ENCODE data around the gene HDAC4.

HDAC4 gene

DNA sequence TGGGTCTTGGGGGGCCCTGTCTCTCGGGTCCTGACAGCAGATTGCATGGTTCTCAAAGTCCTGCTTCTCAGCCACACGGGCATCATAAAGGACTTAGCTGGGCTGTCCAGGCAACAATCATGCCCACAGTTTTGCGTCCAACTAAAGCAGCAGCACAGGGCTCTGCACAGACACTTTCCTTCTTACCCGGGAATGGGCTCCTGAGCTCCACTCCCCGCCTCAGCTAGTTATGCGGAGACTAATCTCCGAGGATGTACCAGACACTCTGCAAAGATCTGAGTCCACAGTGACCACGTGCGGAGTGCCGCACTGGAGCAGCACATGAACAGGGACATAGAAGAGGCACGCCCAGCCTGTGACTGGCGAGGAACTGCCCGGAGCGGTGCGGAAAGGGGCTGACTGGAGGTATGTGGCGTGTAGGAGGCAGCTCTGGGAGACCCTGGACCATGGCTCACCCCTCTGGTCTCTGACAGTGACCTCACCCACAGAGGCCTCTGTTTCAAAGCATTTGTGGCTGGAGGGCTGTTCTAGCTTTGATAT, 270.0 kb downstream of the HDAC4 start:
- no peak for DNase-seq

DNA sequence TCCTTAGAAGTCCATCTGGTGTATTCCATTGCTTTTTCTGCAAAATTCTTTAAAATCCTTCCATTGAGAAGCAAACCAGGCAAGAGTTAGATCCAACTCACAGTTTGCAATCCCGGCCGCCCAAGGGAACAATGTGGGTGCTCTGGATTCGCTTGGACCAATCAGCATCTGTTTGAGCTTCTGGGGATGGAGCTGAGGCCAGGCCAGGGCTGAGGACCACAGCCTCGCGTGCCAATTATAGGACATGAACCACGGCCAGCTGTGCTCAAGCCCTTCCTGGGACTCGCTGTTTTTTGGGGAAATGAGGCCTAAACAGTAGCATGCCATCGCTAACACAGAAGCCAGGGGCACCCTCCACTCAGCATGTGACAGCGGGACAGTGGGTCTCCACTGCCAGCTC, 270.8 kb downstream of the HDAC4 start:
- DNase-seq: no peak

DNA sequence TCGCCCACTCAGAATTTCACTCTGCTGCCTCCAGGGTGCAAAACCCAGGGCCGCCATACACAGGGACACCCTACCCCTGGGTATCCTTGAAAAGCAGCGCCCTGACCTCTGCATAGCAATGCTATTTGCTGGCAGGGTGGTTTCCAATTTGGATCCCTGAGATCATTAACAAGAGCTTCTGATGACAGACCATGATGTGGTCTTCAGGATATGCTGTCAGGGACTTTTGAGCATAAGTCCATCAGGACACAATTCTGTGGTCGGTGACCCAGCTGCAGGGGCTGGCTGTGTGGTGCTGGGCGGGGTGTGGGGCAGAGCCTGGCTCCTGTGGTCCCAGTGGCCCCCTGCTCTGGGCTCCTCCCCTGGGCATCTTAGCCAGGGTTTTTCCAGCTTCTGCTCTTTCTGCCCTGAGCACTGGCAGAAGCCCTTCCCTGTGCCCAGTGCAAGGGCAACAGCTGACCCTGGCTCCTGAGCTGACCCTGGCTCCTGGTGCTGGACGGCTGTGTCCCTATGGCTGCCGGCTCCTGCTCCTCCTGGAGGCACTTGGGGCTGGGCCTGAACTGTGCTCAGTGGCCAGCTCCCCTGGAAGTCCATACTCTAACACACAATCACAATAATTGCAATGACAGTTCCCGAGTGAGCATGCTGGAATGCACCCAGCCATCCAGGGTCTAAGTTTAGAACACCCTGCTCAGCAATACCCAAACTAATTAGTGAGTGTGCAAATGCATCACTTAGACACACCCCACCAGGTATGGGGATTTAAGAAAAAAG, 271.5 kb downstream of the HDAC4 start:
- no peak for DNase-seq

DNA sequence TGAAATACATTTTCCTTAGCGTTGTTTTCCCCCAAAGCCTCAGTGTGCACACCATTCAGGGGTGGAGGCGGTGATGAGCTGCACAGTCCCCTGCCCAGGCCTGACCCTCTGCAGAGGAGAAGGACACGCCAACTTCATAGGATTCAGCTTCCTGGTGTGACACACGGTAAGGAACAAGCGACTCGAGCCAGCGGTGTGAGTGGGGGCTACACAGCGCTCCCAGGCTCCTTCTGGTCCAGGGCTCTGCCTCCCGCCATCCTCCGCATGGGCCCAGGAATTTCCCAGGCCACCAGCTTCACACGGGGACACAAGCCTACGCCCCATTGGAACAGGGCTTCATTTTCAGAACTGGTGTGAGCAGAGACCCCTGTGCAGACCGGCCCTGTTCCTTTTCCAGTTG, 272.1 kb downstream of the HDAC4 start:
- DNase-seq: no peak

DNA sequence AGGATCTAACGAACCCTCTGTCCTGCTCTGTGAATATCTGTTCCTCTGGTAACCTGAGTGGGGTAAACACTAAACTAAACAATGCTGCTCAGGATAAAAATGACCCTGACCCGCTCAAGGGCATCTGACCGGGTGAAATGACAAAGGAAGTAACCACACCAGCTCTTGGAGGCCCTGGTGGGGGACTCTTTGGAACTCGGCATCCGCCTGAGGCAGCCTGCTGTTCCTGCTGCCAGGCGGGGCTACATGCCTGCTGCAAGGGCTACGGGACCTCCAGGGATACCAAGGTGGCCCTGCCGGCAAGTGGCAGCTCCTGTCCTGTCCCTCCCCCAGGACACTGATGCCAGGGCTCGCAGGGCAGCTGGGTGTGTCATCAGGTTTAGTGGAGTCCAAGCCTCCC, 273.3 kb downstream of the HDAC4 start:
- DNase-seq: no peak

DNA sequence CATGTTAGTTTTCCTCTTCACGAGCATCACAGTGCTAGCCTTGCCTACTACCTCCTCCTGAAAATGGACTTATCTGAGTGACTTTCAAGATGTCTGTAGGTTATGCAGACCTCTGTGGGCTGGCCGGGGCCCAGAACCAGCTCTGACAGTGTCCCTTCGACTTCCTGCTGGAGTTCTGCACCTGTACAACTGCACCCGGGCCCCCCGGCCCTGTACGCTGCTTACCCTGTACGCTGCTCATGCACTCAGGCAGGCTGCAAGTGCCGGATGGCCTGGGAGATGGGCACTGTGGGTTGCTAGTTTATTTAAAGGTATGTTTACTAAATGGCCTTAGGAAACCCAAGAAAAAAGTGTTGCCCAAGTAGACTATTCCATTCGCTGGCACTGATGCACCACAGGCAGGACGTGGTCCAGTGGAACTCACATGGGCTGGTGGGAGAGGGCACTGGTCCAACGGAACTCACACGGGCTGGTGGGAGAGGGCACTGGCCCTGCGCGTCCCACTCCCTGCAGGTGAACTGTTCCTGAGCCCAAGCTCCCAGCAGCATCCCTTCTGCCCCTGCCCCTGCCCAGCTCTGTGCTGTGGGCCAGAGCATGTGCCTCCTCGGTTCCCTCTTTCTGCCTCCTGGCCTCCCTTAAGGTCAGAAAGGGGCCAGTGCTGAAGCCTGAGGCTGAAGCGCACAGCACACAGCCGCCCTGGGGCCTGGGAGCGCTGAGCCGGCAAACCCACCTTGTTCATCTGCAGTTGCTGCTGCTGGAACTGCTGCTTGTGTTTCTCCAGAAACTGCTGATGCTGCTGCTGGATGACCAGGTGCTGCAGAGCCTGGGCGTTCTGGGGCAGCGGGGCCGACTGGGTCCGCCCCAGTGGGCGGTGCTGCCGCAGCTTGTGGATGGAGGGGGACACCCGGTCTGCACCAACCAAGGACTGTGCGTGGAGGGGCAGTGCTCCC, 274.8 kb downstream of the HDAC4 start:
- DNase-seq: no peak

DNA sequence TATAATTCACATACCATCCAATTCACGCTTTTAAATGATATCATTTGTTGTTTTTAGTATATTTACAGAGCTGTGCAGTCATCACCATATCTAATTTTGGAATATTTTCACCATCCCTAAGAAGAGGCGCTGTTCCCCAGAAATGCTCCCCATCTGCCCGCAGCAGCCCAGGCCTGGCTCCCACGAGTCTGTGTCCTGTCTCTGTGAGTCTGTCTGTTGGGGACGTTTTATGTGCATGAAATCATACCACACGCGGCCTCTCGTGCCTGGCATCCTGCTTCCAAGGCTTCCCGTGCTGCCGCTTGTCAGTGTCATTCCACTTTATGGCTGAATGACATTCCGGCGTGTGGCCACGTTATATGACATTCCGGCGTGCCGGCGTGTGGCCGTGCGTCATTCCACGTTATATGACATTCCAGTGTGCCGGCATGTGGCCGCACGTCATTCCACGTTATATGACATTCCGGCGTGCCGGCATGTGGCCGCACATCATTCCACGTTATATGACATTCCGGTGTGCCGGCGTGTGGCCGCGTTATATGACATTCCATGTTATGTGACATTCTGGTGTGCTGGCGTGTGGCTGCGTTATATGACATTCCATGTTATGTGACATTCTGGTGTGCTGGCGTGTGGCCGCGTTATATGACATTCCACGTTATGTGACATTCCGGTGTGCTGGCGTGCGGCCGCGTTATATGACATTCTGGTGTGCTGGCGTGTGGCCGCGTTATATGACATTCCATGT, 276.5 kb downstream of the HDAC4 start:
- DNase-seq: no peak

DNA sequence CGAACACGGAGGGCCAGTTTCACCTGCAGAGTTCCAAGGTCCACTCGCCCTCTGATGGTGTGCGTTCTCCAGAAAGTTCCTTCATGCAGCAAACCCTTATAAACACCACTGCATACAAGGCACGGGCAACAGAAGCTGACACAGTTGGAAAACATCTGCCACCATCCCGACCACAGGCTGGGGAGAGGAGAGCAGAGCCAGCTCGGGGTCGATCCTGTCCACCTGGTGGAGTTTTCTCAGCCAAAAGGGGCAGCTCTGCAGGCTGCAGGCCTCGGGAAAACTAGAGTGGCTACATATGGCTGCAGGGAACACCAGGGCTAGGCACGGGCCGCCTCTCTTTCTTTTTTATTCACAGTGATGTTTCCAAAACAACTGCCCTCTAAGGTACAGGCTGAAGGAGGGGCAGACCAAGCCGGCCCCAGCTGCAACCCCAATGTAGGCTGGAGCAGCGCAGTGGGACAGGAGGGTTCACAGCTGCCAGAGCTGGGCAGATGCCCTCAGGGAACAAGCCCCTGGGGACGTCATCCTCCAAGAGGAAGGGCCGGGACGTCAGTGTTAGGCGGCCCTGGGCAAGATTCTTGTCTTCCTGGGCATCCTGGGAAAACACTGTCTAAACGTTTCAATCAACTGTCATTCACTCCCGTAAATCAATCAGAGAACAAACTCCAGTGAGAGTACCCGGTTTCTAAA, 278.3 kb downstream of the HDAC4 start:
- DNase-seq: no peak

DNA sequence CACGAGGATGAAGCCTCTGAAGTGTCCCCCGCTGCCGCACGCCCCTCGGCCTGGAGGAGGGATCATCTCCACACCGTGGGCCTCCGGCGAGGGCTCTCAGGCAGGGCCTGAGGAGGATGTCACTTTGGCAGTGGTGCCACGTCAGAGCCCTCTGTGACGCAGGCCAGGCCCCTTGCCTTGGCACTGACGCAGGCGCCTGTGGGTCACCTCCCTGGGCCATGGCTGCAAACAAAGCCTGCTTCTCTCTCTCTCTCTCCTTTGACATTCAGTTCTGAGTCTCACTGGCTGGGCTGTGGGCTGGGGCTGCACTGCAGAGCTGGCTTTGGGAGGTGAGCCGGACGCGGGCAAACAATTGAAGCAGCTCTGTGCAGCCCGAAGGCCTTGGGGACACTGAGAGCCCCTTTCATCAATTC, 279.2 kb downstream of the HDAC4 start:
- no peak for DNase-seq

DNA sequence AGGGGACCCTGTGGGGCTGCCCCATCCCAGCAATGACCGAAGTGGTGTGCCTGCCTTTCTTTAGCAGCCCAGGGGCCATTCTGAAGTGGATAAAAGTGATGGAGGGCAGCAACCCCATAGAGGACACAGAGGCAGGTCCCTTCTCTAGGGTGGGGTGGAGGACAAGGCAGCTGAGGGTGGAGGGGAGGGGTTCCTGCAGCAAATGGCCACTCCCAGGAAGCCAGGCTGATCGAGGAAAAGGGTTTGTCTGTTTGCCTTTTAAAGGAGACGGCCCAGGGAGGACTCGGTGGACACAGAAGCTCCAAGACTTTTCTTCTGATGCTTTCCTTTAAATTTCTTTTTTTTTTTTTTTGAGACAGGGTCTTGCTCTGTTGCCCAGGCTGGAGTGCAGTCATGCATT, 280.2 kb downstream of the HDAC4 start:
- DNase-seq: no peak

DNA sequence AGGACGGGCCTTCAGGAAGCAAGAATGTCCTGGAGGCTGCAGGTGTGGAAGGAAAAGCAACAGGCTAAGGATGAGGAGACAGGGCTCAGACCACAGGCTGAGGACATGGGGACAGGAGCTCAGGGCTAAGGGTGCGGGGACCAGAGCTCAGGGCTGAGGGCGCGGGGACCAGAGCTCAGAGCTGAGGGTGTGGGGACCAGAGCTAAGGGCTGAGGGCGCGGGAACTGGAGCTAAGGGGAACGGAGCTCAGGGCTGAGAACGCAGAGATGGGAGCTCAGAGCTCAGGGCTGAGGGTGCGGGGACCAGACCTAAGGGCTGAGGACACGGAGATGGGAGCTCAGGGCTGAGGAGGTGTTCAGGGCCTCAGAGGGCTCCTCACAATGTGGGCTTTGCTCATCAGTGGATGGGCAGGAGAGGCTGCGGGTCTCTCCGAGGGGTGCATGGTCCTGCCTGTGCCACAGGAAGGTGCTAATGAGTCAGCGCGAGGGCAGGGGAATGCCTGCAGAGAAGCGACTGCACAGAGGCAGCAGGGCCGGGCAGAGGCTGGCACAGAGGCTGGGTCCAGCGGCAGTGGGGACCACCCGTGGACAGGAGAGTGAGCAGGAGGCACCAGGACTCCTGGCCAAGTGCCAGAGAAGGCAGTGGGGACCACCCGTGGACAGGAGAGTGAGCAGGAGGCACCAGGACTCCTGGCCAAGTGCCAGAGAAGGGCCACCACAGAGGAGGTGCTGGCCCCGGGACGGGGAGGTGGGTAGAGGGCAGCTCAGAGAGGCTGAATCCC, 281.3 kb downstream of the HDAC4 start:
- no peak for DNase-seq

DNA sequence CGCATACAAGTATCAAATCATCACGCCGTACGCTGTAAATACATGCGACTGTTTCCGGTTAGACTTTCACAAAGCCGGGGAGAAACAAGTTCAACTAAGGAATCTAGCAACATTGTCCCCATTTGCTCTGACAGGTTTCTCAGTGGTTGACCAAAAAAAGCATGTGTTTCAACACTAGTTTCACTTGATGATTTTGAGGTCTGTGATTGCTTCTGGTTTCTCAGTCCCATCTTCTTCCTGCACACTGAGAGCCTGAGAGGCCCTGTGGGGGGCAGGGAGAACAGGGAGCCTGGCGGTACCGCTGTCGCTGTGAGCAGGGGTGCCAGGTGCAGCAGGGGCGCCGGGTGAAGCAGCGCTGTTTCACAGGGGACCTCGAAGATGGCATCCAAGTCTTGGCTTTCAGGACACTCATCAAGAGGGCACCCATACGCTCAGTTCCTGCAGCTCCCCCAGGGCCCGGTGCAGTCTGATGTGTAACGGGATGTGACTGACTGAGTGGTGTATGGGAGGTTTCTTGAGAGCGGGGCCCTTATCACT, 282.1 kb downstream of the HDAC4 start:
- no peak for DNase-seq

DNA sequence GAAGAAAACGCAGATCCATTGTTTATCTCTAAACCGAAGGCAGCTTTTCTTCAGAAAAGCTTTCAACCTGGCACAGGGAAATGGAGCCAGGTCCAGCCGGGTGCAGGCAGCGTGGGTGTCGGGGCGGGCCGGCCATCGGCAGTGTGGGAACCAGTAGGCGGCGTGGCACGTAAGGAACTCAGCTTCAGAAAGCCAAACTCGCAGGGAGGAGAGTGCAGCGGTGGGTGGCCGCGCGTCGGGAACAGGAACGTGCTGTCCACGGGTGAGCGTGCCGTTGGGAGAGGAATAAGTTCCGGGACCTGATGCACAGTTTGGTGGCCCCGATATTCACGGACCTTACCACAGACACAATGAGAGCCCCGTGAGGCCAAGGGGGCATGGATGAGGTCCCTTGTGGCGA, 282.6 kb downstream of the HDAC4 start:
- no peak for DNase-seq

DNA sequence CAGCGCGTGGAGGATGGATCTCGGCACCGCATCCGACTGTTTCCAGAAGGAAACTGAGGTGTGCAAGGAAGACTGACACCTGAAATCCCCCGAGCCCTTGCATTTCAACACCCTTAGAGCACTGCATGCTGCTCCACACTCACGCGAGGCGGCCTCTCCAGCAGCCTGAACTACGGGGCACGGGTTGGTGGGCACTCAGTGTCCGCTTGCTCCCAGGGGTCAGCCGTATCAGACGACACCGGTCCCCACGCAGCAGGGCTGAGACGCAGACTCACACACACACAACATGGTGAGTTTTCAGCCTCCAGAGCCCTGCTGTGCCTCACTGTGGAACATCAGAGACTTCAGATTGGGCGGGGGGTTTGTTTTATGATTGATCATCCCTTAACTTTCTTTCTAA, 283.0 kb downstream of the HDAC4 start:
- DNase-seq: no peak

DNA sequence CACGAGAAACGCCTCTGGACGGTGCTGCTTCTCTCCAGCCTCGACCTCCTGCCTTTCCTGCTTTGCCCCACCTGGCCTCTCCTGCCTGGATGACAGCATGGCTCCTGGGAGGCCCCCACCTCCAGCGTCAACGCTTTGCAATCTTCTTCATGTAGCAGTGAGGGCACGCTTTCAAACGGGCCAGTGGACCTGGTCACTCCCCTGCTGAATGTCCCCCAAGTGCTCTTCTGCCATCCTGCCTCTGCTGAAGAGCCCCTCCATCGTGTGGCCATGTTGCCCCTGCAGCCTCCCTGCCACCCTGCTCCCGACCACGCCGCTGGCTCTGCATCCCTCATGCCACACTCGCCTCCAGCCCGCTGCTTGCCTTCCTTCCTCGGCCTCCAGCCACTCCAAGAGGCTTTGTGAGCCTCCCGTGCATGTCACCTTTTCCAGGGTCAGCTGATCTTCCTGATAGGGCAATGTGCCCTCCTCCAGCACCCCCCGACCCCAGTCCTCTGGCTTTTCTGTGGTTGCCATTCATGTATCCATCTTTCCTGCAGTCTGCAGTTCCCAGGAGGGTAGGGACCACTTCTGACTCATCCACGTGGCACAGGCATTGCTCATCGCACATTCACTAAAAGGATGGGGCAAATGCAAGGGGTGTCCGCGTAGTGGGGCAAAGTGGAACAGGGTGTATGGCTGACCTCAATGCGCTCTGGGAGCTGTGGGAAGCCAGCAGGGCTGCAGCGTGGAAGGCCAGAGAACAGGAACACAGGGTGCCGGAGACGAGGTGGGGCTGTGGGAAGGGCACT, 284.2 kb downstream of the HDAC4 start:
- DNase-seq: no peak

DNA sequence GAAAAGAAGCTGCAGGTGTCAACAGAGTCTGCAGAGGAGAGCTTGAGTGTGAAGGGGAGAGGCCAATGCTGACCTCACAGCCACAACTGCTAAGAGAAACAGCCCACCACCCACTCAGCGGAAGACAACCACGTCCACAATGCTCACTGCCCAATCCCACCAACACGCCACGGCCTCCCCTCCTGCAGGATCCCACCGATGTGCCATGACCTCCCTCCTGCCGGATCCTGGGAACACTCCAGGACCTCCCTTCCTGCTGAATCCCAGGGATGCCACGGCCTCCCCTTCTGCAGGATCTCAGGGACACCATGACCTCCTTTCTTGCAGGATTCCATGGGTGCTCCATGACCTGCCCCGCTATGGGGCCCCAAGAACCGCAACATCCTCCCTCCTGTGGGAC, 285.2 kb downstream of the HDAC4 start:
- no peak for DNase-seq

DNA sequence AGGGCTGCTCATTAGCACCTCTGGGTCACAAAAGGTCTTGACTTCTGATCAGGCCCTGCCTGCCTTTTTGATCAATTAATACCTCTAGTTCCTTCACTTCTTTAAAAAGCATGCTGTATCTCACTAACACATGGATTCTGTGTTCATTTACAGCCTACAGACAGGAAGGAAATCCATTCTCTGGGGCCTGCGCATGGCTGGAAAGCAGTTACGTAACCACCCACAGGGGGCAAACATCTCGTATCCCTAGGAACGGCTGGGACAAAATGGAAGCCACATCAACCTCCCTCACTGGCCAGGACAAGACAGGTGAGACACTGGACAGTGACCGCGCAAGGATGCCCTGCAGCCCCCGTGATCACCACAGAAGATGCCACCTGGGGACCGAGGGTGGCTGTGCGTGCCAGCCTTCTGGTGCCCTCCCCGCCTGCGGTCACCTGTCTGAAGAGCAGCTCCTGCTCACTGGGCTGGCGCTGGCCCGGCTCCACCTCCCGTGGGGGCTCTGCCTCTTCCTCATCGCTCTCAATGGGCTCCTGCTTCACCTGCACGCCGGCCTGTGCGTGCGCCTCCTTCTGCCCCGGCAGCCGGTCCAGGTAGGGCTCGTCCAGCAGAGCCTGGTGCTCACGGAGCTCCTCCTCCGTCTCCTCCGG, 286.1 kb downstream of the HDAC4 start:
- no peak for DNase-seq

DNA sequence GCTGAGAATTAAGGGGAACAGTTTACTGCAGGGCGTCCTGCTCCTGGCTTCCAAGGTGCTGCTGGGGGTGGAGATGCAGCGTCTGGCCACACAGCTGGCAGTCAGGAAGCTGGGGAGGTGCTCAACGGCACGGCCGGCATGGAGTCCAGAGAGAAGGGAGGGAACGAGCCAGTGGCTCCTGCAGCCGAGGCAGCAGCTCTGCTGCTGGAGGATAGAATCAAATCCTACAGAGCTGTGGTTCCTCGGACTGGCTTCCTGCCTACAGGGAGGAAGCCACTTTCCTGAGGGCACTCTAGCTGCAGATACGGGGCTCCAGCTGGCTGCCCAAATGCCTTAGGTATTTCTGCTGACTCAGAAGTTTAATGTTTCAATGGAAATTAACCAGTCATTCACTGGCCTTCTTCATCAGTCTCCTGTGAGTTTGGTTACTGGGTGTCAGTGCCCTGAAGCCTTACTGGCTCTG, 286.7 kb downstream of the HDAC4 start:
- peak in 1 of 2 experiments; percentile 36 for DNase-seq

DNA sequence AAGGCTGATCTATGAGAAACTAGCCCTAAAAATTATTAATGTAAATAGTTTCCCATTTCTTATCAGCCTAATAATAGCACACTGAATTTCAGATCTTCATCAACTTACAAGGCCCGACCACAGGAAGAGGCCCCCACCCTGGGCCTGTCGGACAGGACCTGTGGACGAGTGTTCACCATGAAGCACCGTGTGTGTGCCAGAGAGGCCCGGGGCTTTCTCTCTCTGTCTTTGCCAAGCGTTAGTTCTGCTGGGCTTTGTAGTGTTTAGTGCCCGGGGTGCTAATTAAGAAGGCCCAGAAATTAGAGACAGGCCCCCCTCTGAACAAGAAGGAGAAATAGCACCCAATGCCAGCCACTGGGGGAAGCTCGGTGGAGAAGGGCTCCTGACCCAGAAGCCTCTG, 287.2 kb downstream of the HDAC4 start:
- no peak for DNase-seq

DNA sequence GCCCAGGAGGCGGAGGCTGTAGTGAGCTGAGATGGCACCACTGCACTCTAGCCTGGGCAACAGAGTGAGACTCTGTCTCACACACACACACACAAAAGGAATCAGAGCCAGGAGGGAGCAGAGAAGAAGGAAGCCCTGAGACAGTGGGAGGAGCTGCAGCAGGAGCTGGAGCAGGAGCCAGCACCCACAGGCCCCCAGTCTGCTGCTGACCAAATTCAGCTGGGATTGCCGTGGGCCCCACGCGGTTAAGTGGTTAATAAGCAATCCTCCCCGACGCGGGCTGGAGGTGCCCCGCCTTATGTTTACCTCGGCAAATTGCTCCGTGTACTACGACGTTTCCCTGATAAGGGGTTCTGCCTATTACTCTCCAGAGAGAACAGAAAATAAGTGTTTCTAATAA, 287.6 kb downstream of the HDAC4 start:
- DNase-seq: peak; percentile 14 to 39

Data from NCI-H2081 (cell line).